H1 (cell line): ENCODE results near the gene PIP5K1B. TPM values are rescaled to one million over a fixed set of nuclear protein-coding genes. Genes with fewer than 3 reads are reported as not detected.

Source experiments
- CTCF ChIA-PET: fragments of 300-600 bp; sonication (Branson Sonifier 250); formaldehyde crosslinking; loops from one replicate; lab custom pipeline; 2021; ENCODE audit not compliant: partially characterized antibody; lab: Charles Lee
- POLR2A ChIA-PET: fragments of 300-600 bp; sonication (Branson Sonifier 250); formaldehyde crosslinking; loops from one replicate; lab custom pipeline; 2021; ENCODE audit warnings: inconsistent platforms; ENCODE audit not compliant: partially characterized antibody; lab: Charles Lee
- DNase-seq, 2 experiments: peaks; one replicate each; pipeline versions ENCODE4 v3.0.0 to v3.0.0-alpha.2; 2010 to 2022; ENCODE audit warnings: low spot score in 2 of 2, low read depth in 1 of 2, mixed read lengths in 1 of 2
- FAIRE-seq: peaks from 2 replicates; lab custom pipeline; 2011; peaks lifted over from hg19 to GRCh38; lab: Jason Lieb, UNC
- H2AFZ ChIP-seq: 2 replicates; pipeline ENCODE4 v1.8.1; 2012; ENCODE audit warnings: low read length, inconsistent platforms
- H2AK5ac ChIP-seq: 2 replicates; pipeline ENCODE4 v1.6.1; 2013; ENCODE audit warnings: low read depth, low read length
- H2BK120ac ChIP-seq: replicated peaks from 2 replicates; pipeline ENCODE3; 2013; ENCODE audit warnings: low read depth, low read length, inconsistent platforms
- H2BK12ac ChIP-seq: 2 replicates; pipeline ENCODE4 v1.6.1; 2013; ENCODE audit warnings: low read depth, low read length
- H2BK15ac ChIP-seq: 2 replicates; pipeline ENCODE4 v1.6.1; 2013; ENCODE audit warnings: low read length
- H2BK20ac ChIP-seq: 2 replicates; pipeline ENCODE4 v1.6.1; 2013; ENCODE audit warnings: low read length
- H2BK5ac ChIP-seq: 2 replicates; pipeline ENCODE4 v1.6.1; 2013; ENCODE audit warnings: low read depth, low read length
- H3K14ac ChIP-seq: 2 replicates; pipeline ENCODE4 v1.6.1; 2013; ENCODE audit warnings: inconsistent platforms; ENCODE audit not compliant: insufficient read length
- H3K18ac ChIP-seq: 2 replicates; pipeline ENCODE4 v1.6.1; 2013; ENCODE audit warnings: low read length; ENCODE audit errors: extremely low read depth
- H3K23ac ChIP-seq: 2 replicates; pipeline ENCODE4 v1.6.1; 2013; ENCODE audit warnings: inconsistent platforms; ENCODE audit not compliant: insufficient read length
- H3K23me2 ChIP-seq: 2 replicates; pipeline ENCODE4 v1.6.1; 2013; ENCODE audit warnings: low read depth, low read length
- H3K27ac ChIP-seq: 2 replicates; pipeline ENCODE4 v1.6.1; 2011; ENCODE audit warnings: low read depth, low read length, inconsistent platforms
- H3K27me3 ChIP-seq, 4 experiments: replicated peaks in 1 of 4; 1 replicate in 1 of 4; 2 replicates in 3 of 4; pipeline versions ENCODE4 v1.6.1 to v1.8.1; 2011 to 2013; ENCODE audit warnings: low read length in 3 of 4, mild to moderate bottlenecking in 3 of 4, inconsistent platforms in 2 of 4, mixed read lengths in 2 of 4, moderate library complexity in 1 of 4; ENCODE audit not compliant: control insufficient read depth in 3 of 4, insufficient read depth in 3 of 4; ENCODE audit errors: extremely low read depth in 1 of 4
- H3K36me3 ChIP-seq, 4 experiments: 2 replicates each; pipeline versions ENCODE4 v1.6.1 to v1.8.1; 2011 to 2013; ENCODE audit warnings: mild to moderate bottlenecking in 4 of 4, low read length in 3 of 4, moderate library complexity in 2 of 4, control low read depth in 1 of 4, inconsistent platforms in 1 of 4; ENCODE audit not compliant: insufficient read depth in 4 of 4, control insufficient read depth in 2 of 4
- H3K4ac ChIP-seq: replicated peaks from 2 replicates; pipeline ENCODE3; 2013; ENCODE audit warnings: low read length, low read depth, mixed read lengths, inconsistent platforms; ENCODE audit not compliant: insufficient read length
- H3K4me1 ChIP-seq, 4 experiments: replicated peaks in 1 of 4; 1 replicate in 1 of 4; 2 replicates in 3 of 4; pipeline versions ENCODE4 v1.6.1 to v1.8.1; 2011 to 2013; ENCODE audit warnings: low read length in 3 of 4, inconsistent platforms in 2 of 4, mixed read lengths in 1 of 4; ENCODE audit not compliant: insufficient read depth in 4 of 4, control insufficient read depth in 3 of 4
- H3K4me2 ChIP-seq, 2 experiments: 2 replicates each; pipeline versions ENCODE4 v1.6.1 to v1.8.1; 2011 to 2013; ENCODE audit warnings: low read depth in 2 of 2, low read length in 2 of 2, control low read depth in 1 of 2, inconsistent platforms in 1 of 2, mild to moderate bottlenecking in 1 of 2; ENCODE audit not compliant: insufficient read depth in 1 of 2
- H3K4me3 ChIP-seq, 4 experiments: fragments of 200-600, 300-600 bp in 1 of 4; sonication (generic), shearing (Covaris generic), sonication (Bioruptor Twin) in 1 of 4; 2 replicates each; pipeline versions ENCODE4 v1.5.1 to v1.8.1; 2011 to 2016; ENCODE audit warnings: low read length in 4 of 4, low read depth in 3 of 4, control low read depth in 2 of 4, inconsistent platforms in 2 of 4, mild to moderate bottlenecking in 2 of 4, mixed read lengths in 1 of 4, moderate library complexity in 1 of 4; ENCODE audit not compliant: insufficient read depth in 2 of 4; ENCODE audit errors: extremely low read depth in 1 of 4
- H3K56ac ChIP-seq: replicated peaks from 2 replicates; pipeline ENCODE3; 2013; ENCODE audit warnings: low read depth, mild to moderate bottlenecking, mixed read lengths, low read length, inconsistent platforms; ENCODE audit not compliant: insufficient read length
- H3K79me1 ChIP-seq: 2 replicates; pipeline ENCODE4 v1.6.1; 2013; ENCODE audit warnings: low read depth, low read length, control low read depth
- H3K79me2 ChIP-seq, 2 experiments: 2 replicates each; pipeline versions ENCODE4 v1.6.1 to v1.8.1; 2012 to 2013; ENCODE audit warnings: low read length in 2 of 2, mild to moderate bottlenecking in 2 of 2, inconsistent platforms in 1 of 2; ENCODE audit not compliant: insufficient read depth in 2 of 2, control insufficient read depth in 1 of 2
- H3K9ac ChIP-seq, 4 experiments: replicated peaks in 1 of 4; 1 replicate in 1 of 4; 2 replicates in 3 of 4; pipeline versions ENCODE4 v1.6.1 to v1.8.1; 2011 to 2013; ENCODE audit warnings: low read depth in 3 of 4, low read length in 3 of 4, control low read depth in 2 of 4, mild to moderate bottlenecking in 2 of 4, moderate library complexity in 2 of 4, inconsistent platforms in 1 of 4; ENCODE audit errors: extremely low read depth in 1 of 4
- H3K9me3 ChIP-seq, 2 experiments: 2 replicates each; pipeline versions ENCODE4 v1.6.1 to v1.8.1; 2012 to 2013; ENCODE audit warnings: mild to moderate bottlenecking in 2 of 2, moderate library complexity in 2 of 2, control low read depth in 1 of 2, inconsistent platforms in 1 of 2, low read depth in 1 of 2, low read length in 1 of 2, mixed read lengths in 1 of 2; ENCODE audit not compliant: insufficient read depth in 2 of 2
- H4K20me1 ChIP-seq, 2 experiments: replicated peaks in 1 of 2; 2 replicates each; pipeline versions ENCODE3 to v1.8.1; 2011 to 2013; ENCODE audit warnings: inconsistent platforms in 2 of 2, low read length in 2 of 2, mild to moderate bottlenecking in 1 of 2; ENCODE audit not compliant: insufficient read depth in 2 of 2, control insufficient read depth in 1 of 2
- H4K5ac ChIP-seq: 2 replicates; pipeline ENCODE4 v1.6.1; 2013; ENCODE audit warnings: low read length, low read depth, mixed read lengths, inconsistent platforms; ENCODE audit not compliant: insufficient read length
- H4K8ac ChIP-seq: 2 replicates; pipeline ENCODE4 v1.8.0; 2013; ENCODE audit warnings: mild to moderate bottlenecking, moderate library complexity, low read length, inconsistent platforms; ENCODE audit not compliant: insufficient read depth; ENCODE audit errors: extremely low read depth
- H4K91ac ChIP-seq: replicated peaks from 2 replicates; pipeline ENCODE3; 2013; ENCODE audit warnings: low read length, mixed read lengths, inconsistent platforms; ENCODE audit not compliant: insufficient read length
- ASH2L ChIP-seq: fragments of 200-600, 300-600 bp; sonication (generic); IDR thresholded peaks from one replicate; pipeline ENCODE4 v1.7.1; 2017; ENCODE audit warnings: low read length
- ATF3 ChIP-seq: IDR thresholded peaks from 2 replicates; pipeline ENCODE4 v1.6.1; 2011; ENCODE audit warnings: low read depth, mild to moderate bottlenecking, low read length; ENCODE audit not compliant: insufficient read depth
- CBX5 ChIP-seq: fragments of 300-800, 300-1000 bp; sonication (generic); IDR thresholded peaks from 2 replicates; pipeline ENCODE4 v1.7.1; 2016; ENCODE audit warnings: antibody characterized with exemption, low read length, low read depth
- CHD1 ChIP-seq: IDR thresholded peaks from 2 replicates; pipeline ENCODE4 v1.6.1; 2012; ENCODE audit warnings: low read depth, low read length, improper control_type of control experiment
- KDM5A ChIP-seq: fragments of 200-600 bp; IDR thresholded peaks from 2 replicates; pipeline ENCODE4 v1.7.1; 2012; ENCODE audit warnings: mild to moderate bottlenecking, low read length, inconsistent platforms, mixed read lengths
- MAFK ChIP-seq: IDR thresholded peaks from 2 replicates; pipeline ENCODE4 v1.6.1; 2012; ENCODE audit warnings: low read depth, mild to moderate bottlenecking, improper control_type of control experiment, low read length
- POLR2A ChIP-seq, 2 experiments: IDR thresholded peaks; 1 replicate in 1 of 2; 2 replicates in 1 of 2; pipeline ENCODE4 v1.6.1; 2011; ENCODE audit warnings: low read depth in 2 of 2, low read length in 2 of 2, mild to moderate bottlenecking in 2 of 2; ENCODE audit errors: control extremely low read depth in 1 of 2
- RAD21 ChIP-seq, 2 experiments: IDR thresholded peaks in 1 of 2; conservative IDR thresholded peaks in 1 of 2; 2 replicates each; pipeline ENCODE4 v1.6.1; 2011; ENCODE audit warnings: low read depth in 2 of 2, low read length in 2 of 2, improper control_type of control experiment in 1 of 2, inconsistent platforms in 1 of 2, mild to moderate bottlenecking in 1 of 2, moderate library complexity in 1 of 2
- SIN3A ChIP-seq, 2 experiments: IDR thresholded peaks in 1 of 2; conservative IDR thresholded peaks in 1 of 2; 2 replicates each; pipeline ENCODE4 v1.6.1; 2011 to 2012; ENCODE audit warnings: low read length in 2 of 2, improper control_type of control experiment in 1 of 2, low read depth in 1 of 2, mild to moderate bottlenecking in 1 of 2
- TAF7 ChIP-seq: optimal IDR thresholded peaks from 2 replicates; pipeline ENCODE3; 2011; ENCODE audit warnings: low read depth, mild to moderate bottlenecking, inconsistent platforms, low read length, moderate library complexity, borderline replicate concordance
- TBP ChIP-seq: IDR thresholded peaks from 2 replicates; pipeline ENCODE4 v1.6.1; 2011; ENCODE audit warnings: low read depth, low read length, improper control_type of control experiment
- TEAD4 ChIP-seq: IDR thresholded peaks from 2 replicates; pipeline ENCODE4 v1.6.1; 2012; ENCODE audit warnings: low read depth, low read length, inconsistent platforms, mixed read lengths
- ZNF274 ChIP-seq: IDR thresholded peaks from 2 replicates; pipeline ENCODE4 v1.7.0; 2012; ENCODE audit warnings: low read length, borderline replicate concordance; ENCODE audit errors: extremely low read depth
- WGBS, 2 experiments: shearing (Covaris generic) in 1 of 2; methylation state at CpG; one replicate each; pipeline versions ENCODE4 v1.1.6 to v1.1.7; 2013 to 2015; ENCODE audit warnings: low lambda C conversion rate in 2 of 2, mixed read lengths in 2 of 2, inconsistent platforms in 1 of 2, low coverage in 1 of 2, missing lambda C conversion rate in 1 of 2; ENCODE audit not compliant: insufficient replicate concordance in 2 of 2, insufficient coverage in 1 of 2, insufficient read length in 1 of 2; ENCODE audit errors: extremely low coverage in 1 of 2, missing lambda C conversion rate in 1 of 2; 5-methylcytosine and 5-hydroxymethylcytosine counted together
- polyA plus RNA-seq, 7 experiments: library from polyadenylated mRNA; depleted of rRNA in 3 of 7; stranded (reverse) in 5 of 7; unstranded in 2 of 7; fragments of >200 nt in 5 of 7; fragments of 200-250 nt in 2 of 7; gene quantifications; 1 replicate in 5 of 7; 2 replicates in 1 of 7; 4 replicates in 1 of 7; pipeline versions ENCODE4 v1.2.1 to v1.2.3, GENCODE V29; 2011 to 2013; ENCODE audit warnings: missing spikeins in 2 of 7, mixed read lengths in 2 of 7
- total RNA-seq: library from RNA; stranded (reverse); fragmentation: NEBNext Ultra II Directional; extraction: Animal tissue kit (Norgen Biotek cat#: 25700); gene quantifications from 2 replicates; pipeline ENCODE4 v1.2.1, GENCODE V29; 2021

The PIP5K1B gene
- total and polyA plus RNA-seq, 2 of the 8 experiments (the other 6 are each of a cell fraction or from before 2014, with no cell fraction given), result 4.7 to 7.7 TPM

GRCh38 chr9:68739621-68740174 lies 34.7 kb downstream of the PIP5K1B start:
- H3K36me3 ChIP-seq, result no peaks in the 10 kb centered on the region
- H2BK12ac ChIP-seq, result peak overlapping the region; percentile 22; the same call in 1 of the 2 replicates
- H3K4me3 ChIP-seq, result no peak overlapping the region
- no peak overlapping the region for H3K56ac ChIP-seq
- H3K4me2 ChIP-seq, result no peak overlapping the region
- H3K79me2 ChIP-seq, result no peaks in the 10 kb centered on the region
- WGBS, 2 experiments, result 86% methylated on average over 2 of the region's 2 CpGs; no CpG with 5 or more reads in 1 of the 2 experiments
- H3K18ac ChIP-seq, result no peak overlapping the region
- no peaks in the 10 kb centered on the region for H3K27me3 ChIP-seq
- no peak overlapping the region for H3K4ac ChIP-seq
- H3K14ac ChIP-seq, result no peak overlapping the region
- no peak for FAIRE-seq
- no peak overlapping the region for H3K9ac ChIP-seq
- ChIA-PET POLR2A (interaction anchor here (0.6 to 2.2 kb wide), 2 partner anchors 20 to 126 kb away, joined by 3 to 5 read pairs; no protein-coding TSS in a partner anchor), CTCF (interaction anchor here (1.1 to 2.0 kb wide), 3 partner anchors 40 to 260 kb away, joined by 3 to 6 read pairs (median 3); a partner anchor contains a TSS)
- H3K27ac ChIP-seq, result no peak overlapping the region
- no peaks in the 10 kb centered on the region for H3K23me2 ChIP-seq
- H3K4me1 ChIP-seq, result peaks cover 0 to 8% (median 3%) of the 10 kb centered on the region in 4 experiments; a peak in 4 of 7 replicates
- no peak overlapping the region for H4K5ac ChIP-seq
- no peaks in the 10 kb centered on the region for H3K9me3 ChIP-seq
- no peaks in the 10 kb centered on the region; the same call in 1 of the 2 replicates for H3K79me1 ChIP-seq
- no peak overlapping the region for H2BK20ac ChIP-seq
- peak overlapping the region; percentile 42; the same call in 1 of the 2 replicates for H2AFZ ChIP-seq
- no peak overlapping the region for H3K23ac ChIP-seq
- no peak overlapping the region for H2BK5ac ChIP-seq
- H2BK15ac ChIP-seq, result no peak overlapping the region; the same call in 1 of the 2 replicates
- no peak overlapping the region for H4K8ac ChIP-seq
- DNase-seq, result no peak
- H4K20me1 ChIP-seq, result no peaks in the 10 kb centered on the region
- no peak overlapping the region for H2AK5ac ChIP-seq
- no peak overlapping the region for H4K91ac ChIP-seq
- H2BK120ac ChIP-seq, result no peak overlapping the region
- no peak for TF ChIP-seq TAF7
- TF ChIP-seq CBX5, result no peak
- no peak for TF ChIP-seq SIN3A (conservative IDR thresholded peaks at IDR 0.05 in 1 of 2, IDR thresholded peaks at IDR 0.05 in 1 of 2; ENCODE audit: low read depth in 1 of 2, low read length in 2 of 2)
- TF ChIP-seq TBP, result no peak
- no peak for TF ChIP-seq ATF3
- no peak for TF ChIP-seq KDM5A
- no peak for TF ChIP-seq RAD21 (IDR thresholded peaks at IDR 0.05 in 1 of 2, conservative IDR thresholded peaks at IDR 0.05 in 1 of 2; ENCODE audit: low read depth in 2 of 2, low read length in 2 of 2)
- no peak for TF ChIP-seq TEAD4
- TF ChIP-seq POLR2A (IDR thresholded peaks at IDR 0.05; ENCODE audit: control extremely low read depth in 1 of 2, low read depth in 2 of 2, low read length in 2 of 2), result no peak
- no peak for TF ChIP-seq ZNF274
- TF ChIP-seq MAFK, result no peak
- TF ChIP-seq CHD1, result no peak
- no peak for TF ChIP-seq ASH2L
